HG03175 (cell line): ENCODE results near the gene PRKN.

Experiments used
- ATAC-seq: cut with Tn5 transposase; IDR thresholded peaks from one replicate; pipeline ENCODE4 v1.9.1; 2021; ENCODE audit warnings: mild to moderate bottlenecking, moderate library complexity; ENCODE audit not compliant: unreplicated experiment

The PRKN gene

GRCh38 chr6:162014069-162014811 is 713.3 kb downstream of the PRKN start:
- no peak for ATAC-seq

GRCh38 chr6:162005372-162005771 is 722.2 kb downstream of the PRKN start:
- ATAC-seq: no peak

- no peak for ATAC-seq
Measured at GRCh38 chr6:161996783-161997182, 730.8 kb downstream of the PRKN start.

GRCh38 chr6:161985876-161986423 is 741.6 kb downstream of the PRKN start:
- no peak for ATAC-seq

DNA sequence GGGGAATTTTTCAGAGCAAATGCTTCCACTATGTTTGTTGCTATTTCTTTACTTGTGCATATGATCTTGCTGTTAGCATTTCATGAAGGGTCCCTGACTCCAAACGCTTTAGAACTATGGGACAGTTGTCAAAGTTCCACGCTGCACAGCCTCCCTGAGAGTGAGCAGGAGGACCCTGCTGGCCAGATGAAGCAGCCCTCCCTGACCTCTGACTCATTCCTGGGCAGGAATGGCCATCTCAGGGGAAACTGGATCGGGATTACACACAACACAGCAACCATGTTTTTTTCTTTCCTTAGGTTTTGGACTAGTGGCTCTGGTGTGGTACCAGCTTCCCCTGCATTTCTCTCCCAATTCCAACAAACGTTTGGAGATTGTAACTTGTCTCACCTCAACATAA is 742.9 kb downstream of the PRKN start:
- ATAC-seq: no peak

DNA sequence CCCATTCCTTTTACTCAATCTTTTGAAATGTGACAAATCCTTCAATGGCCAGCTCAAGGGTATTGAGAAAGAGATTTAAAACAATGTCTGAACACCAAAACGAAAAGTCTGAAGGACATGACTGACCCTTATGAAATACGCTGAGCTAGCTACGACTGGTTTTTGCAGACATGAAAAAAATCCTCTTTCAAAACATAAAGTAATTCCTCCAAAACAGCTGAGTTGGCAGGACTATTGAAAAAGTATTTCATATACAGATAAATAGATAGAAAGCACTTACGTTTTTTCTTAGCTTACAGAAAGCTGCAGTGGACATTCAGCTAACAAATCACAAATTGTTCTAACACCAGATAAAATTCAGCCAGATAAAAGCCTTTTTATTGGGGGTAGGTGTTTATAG is 751.0 kb downstream of the PRKN start:
- ATAC-seq: no peak

DNA sequence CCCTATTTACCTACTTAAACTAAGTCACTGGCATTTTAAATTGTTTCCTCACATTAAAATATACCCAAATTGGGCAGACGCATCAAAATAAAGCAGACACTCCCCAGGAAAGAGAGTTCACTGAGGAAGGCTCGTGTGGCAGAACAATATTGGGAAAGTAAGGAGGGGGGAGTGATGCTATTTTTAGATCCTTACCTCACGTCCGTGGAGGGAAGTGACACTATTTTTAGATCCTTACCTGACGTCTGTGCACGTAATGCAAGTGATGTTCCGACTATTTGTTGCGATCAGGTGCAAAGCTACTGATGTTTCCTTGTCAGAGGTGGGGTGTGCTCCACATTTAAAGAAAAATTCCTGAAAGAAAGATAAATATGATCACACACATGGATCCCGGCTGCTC is 754.5 kb downstream of the PRKN start:
- no peak for ATAC-seq

GRCh38 chr6:161971043-161971442 is 756.5 kb downstream of the PRKN start:
- ATAC-seq: no peak

- no peak for ATAC-seq
Measured at GRCh38 chr6:161963634-161964234, 763.8 kb downstream of the PRKN start.

- ATAC-seq: no peak
Measured at GRCh38 chr6:161963181-161963580, 764.4 kb downstream of the PRKN start.

- no peak for ATAC-seq
Measured at GRCh38 chr6:161961796-161962195, 765.8 kb downstream of the PRKN start.

DNA sequence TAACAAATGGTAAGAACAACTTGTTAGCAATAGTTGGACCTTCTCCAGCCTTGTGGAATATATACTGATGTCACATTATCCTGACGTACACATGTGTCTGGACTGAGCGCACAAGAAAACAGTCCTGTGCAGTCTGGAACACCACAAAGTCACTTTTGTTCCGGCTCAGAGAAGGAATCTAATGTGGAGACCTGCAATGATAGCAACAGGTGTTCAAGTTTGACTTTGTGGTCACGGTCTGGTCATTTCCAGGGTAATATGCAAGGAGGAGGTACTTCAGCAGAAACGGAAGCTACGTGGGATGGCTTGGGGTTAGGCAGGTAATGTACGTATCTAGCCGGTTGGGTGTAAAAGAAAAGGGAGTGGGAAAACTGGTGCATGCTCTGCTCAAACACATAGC is 766.5 kb downstream of the PRKN start:
- no peak for ATAC-seq

DNA sequence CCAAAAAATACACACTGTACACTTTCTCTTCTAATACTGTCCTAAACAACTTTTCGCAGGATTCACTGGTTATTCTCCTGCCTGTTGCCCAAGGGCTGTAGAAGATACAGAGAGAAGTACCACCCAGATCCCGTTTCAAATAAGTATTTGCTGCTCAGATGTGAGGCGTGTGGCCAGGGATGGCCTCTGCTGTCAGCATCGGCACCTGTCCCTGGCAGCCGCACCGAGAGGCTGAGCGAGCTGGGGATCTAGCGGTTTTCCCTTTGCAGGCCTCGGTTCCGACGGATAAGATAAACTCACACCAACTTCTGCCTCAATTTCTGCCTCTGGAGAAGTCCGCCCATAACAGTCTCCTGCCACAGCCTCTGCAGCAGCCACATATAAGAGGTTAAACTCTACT is 768.5 kb downstream of the PRKN start:
- no peak for ATAC-seq

GRCh38 chr6:161956082-161956481 is 771.5 kb downstream of the PRKN start:
- no peak for ATAC-seq

GRCh38 chr6:161954699-161955276 is 772.8 kb downstream of the PRKN start:
- ATAC-seq: no peak

DNA sequence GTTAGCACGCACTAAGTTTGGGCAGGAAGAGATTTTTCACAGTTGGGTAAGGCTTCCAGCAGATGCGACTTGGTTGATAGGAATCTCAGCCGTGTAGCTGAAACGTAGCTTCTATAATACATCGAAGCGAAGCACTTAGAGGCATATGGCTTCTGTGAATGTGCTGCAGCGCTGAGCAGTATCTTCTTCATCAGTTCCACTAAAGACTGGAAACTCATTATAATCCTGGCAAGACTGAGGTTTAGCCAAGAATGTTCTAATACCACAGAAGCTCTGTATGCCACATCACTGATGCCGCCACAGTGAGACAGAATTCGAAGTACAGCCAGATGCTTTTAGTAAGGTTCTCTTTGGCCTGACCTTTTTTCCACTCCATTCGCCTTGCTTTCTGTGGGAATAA is 773.5 kb downstream of the PRKN start:
- ATAC-seq: no peak

- no peak for ATAC-seq
Measured at GRCh38 chr6:161951126-161951525, 776.4 kb downstream of the PRKN start.

DNA sequence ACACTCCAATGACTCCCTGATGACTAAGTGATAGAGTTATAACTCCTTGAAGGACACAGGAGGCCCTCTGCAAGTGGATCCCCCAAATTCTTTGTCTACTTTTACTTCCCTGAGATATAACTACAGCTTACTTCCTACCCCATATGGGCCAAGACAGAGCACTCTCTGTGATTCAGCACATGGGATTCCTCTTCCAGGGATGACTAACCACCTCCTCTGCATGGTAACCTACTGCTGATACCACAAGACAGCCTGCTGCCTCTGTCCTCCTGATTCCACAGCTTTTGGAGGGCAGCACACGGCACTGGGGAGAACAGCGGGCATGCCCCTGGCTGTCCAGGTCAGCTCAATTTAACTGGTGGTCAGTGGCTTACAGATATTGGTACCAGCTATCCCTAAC is 778.0 kb downstream of the PRKN start:
- no peak for ATAC-seq

- no peak for ATAC-seq
Measured at GRCh38 chr6:161948462-161948861, 779.1 kb downstream of the PRKN start.

DNA sequence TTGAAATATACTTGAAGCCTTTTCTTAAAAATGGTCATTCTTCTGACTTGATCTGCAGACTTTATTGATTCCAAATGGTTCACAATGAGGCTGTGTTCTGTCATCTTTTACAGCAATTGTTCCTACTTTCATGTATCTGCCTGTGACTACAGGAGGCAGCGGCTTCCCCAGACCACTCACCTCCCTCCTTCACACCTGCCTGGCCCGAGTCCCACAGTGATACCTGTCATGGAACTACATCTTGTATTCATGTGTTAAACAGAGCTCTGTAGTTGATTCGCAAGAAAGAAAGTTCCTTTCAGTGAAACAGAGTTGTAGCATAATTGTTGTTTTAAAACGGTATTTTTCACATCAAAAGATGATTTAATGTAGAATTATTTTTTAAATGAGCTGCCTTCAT is 780.2 kb downstream of the PRKN start:
- no peak for ATAC-seq

DNA sequence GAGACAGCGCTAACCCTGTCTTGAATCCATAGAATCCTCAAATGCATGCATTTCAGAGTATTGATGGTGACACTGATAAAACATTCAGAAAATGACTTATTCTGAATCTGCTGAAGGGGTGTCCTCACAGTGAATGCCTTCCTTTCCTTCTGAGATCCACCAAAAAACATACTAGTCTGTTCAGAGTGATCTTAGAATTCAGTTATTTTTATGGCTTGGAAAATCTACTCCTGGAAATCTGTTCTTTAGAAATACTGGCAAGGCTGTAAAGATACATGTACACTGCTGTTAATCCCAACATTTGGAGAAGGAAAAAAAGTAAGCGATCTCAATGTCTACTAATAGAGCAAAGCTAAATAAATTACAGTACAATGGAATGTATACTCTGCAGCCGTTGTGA is 781.1 kb downstream of the PRKN start:
- ATAC-seq: no peak

- ATAC-seq: no peak
Measured at GRCh38 chr6:161943561-161943960, 784.0 kb downstream of the PRKN start.
